IMR-90 (cell line): ENCODE measurements around the gene MIPEP. TPM values are rescaled to one million over a fixed set of nuclear protein-coding genes. Genes with fewer than 3 reads are reported as not detected.

Experiments
- ATAC-seq: fragments of 200-7000 bp; cut with Tn5 transposase; 2 replicates; pipeline ENCODE4 v1.9.1; 2020; ENCODE audit warnings: low read depth, mild to moderate bottlenecking, moderate library complexity
- BruUV-seq: library from RNA; stranded (reverse); fragments of 400-500 nt; replicated peaks from 2 replicates; lab custom pipeline; 2021; lab: Mats Ljungman, UMichigan
- CTCF ChIA-PET: fragments of 300-600 bp; formaldehyde crosslinking; extraction: SDS; loops from one replicate; lab custom pipeline; 2021; ENCODE audit warnings: antibody characterized with exemption; lab: Yijun Ruan, JAX
- POLR2A ChIA-PET: fragments of 300-600 bp; sonication (Branson Sonifier 250); formaldehyde crosslinking; loops from one replicate; lab custom pipeline; 2022; ENCODE audit warnings: antibody characterized with exemption; ENCODE audit not compliant: unreplicated experiment; lab: Charles Lee
- DNase-seq: peaks from one replicate; pipeline ENCODE4 v3.0.0; 2013
- H2AFZ ChIP-seq: replicated peaks from 2 replicates; pipeline ENCODE3; 2013; ENCODE audit warnings: low read length, mild to moderate bottlenecking; ENCODE audit not compliant: poor library complexity
- H2AK5ac ChIP-seq: 2 replicates; pipeline ENCODE4 v1.6.1; 2013; ENCODE audit warnings: low read depth, low read length, inconsistent platforms
- H2AK9ac ChIP-seq: replicated peaks from 2 replicates; pipeline ENCODE3; 2013; ENCODE audit warnings: mild to moderate bottlenecking, low read depth, low read length, moderate library complexity; ENCODE audit not compliant: poor library complexity
- H2BK120ac ChIP-seq: 2 replicates; pipeline ENCODE4 v1.6.1; 2013; ENCODE audit warnings: low read depth, low read length, inconsistent platforms
- H2BK15ac ChIP-seq: 3 replicates; pipeline ENCODE4 v1.6.1; 2013; ENCODE audit warnings: low read depth, low read length, inconsistent platforms
- H2BK20ac ChIP-seq: 2 replicates; pipeline ENCODE4 v1.6.1; 2013; ENCODE audit warnings: low read depth, mild to moderate bottlenecking, inconsistent platforms, low read length, moderate library complexity
- H2BK5ac ChIP-seq: 2 replicates; pipeline ENCODE4 v1.6.1; 2013; ENCODE audit warnings: mild to moderate bottlenecking, low read depth, low read length, inconsistent platforms; ENCODE audit not compliant: poor library complexity, severe bottlenecking
- H3K14ac ChIP-seq: replicated peaks from 2 replicates; pipeline ENCODE4 v1.6.1; 2013; ENCODE audit warnings: low read depth, low read length, inconsistent platforms
- H3K18ac ChIP-seq: 2 replicates; pipeline ENCODE4 v1.6.1; 2013; ENCODE audit warnings: low read depth, low read length, control low read depth
- H3K23ac ChIP-seq: 2 replicates; pipeline ENCODE4 v1.6.1; 2013; ENCODE audit warnings: low read depth, low read length, inconsistent platforms
- H3K27ac ChIP-seq: 2 replicates; pipeline ENCODE4 v1.5.1; 2013; ENCODE audit warnings: mild to moderate bottlenecking, control low read depth, low read length; ENCODE audit not compliant: insufficient read depth
- H3K27me3 ChIP-seq: 2 replicates; pipeline ENCODE4 v1.6.1; 2013; ENCODE audit warnings: low read length; ENCODE audit not compliant: control insufficient read depth, insufficient read depth
- H3K36me3 ChIP-seq: 2 replicates; pipeline ENCODE4 v1.6.1; 2013; ENCODE audit warnings: low read length, mixed read lengths; ENCODE audit not compliant: control insufficient read depth, insufficient read depth
- H3K4ac ChIP-seq: 2 replicates; pipeline ENCODE4 v1.6.1; 2013; ENCODE audit warnings: low read depth, low read length, inconsistent platforms
- H3K4me1 ChIP-seq: 2 replicates; pipeline ENCODE4 v1.6.1; 2013; ENCODE audit warnings: low read length, mixed read lengths; ENCODE audit not compliant: control insufficient read depth, insufficient read depth
- H3K4me2 ChIP-seq: 2 replicates; pipeline ENCODE4 v1.6.1; 2013; ENCODE audit warnings: low read depth, mild to moderate bottlenecking, control low read depth, low read length, moderate library complexity
- H3K4me3 ChIP-seq: 2 replicates; pipeline ENCODE4 v1.5.1; 2013; ENCODE audit warnings: low read depth, mild to moderate bottlenecking, control low read depth, low read length, moderate library complexity; ENCODE audit not compliant: insufficient read depth
- H3K56ac ChIP-seq: 2 replicates; pipeline ENCODE4 v1.6.1; 2013; ENCODE audit warnings: low read length, inconsistent platforms; ENCODE audit not compliant: insufficient read depth; ENCODE audit errors: extremely low read depth
- H3K79me1 ChIP-seq, 2 experiments: 2 replicates each; pipeline ENCODE4 v1.6.1; 2013; ENCODE audit warnings: low read length in 2 of 2, inconsistent platforms in 1 of 2, low read depth in 1 of 2
- H3K9ac ChIP-seq: 2 replicates; pipeline ENCODE4 v1.6.1; 2013; ENCODE audit warnings: low read depth, low read length, control low read depth
- H3K9me1 ChIP-seq: 2 replicates; pipeline ENCODE4 v1.6.1; 2013; ENCODE audit warnings: low read length, inconsistent platforms; ENCODE audit not compliant: insufficient read depth
- H3K9me3 ChIP-seq: 2 replicates; pipeline ENCODE4 v1.6.1; 2013; ENCODE audit warnings: low read length; ENCODE audit not compliant: control insufficient read depth, insufficient read depth
- H4K20me1 ChIP-seq: 2 replicates; pipeline ENCODE4 v1.6.1; 2013; ENCODE audit warnings: low read length, inconsistent platforms; ENCODE audit not compliant: insufficient read depth
- H4K5ac ChIP-seq: 2 replicates; pipeline ENCODE4 v1.6.1; 2013; ENCODE audit warnings: mild to moderate bottlenecking, low read depth, low read length, control low read depth
- H4K8ac ChIP-seq, 2 experiments: 2 replicates each; pipeline ENCODE4 v1.6.1; 2013; ENCODE audit warnings: low read depth in 2 of 2, low read length in 2 of 2, control low read depth in 1 of 2, inconsistent platforms in 1 of 2
- H4K91ac ChIP-seq: 2 replicates; pipeline ENCODE4 v1.6.1; 2013; ENCODE audit warnings: low read depth, low read length, inconsistent platforms; ENCODE audit not compliant: insufficient read depth
- RAD21 ChIP-seq: IDR thresholded peaks from 2 replicates; pipeline ENCODE4 v1.6.1; 2012; ENCODE audit warnings: low read length, improper control_type of control experiment
- WGBS, 2 experiments: methylation state at CpG; one replicate each; pipeline versions ENCODE4 v1.1.5 to v1.1.7; 2013; ENCODE audit warnings: missing lambda C conversion rate in 2 of 2; ENCODE audit not compliant: insufficient read length in 1 of 2; ENCODE audit errors: extremely low coverage in 2 of 2; 5-methylcytosine and 5-hydroxymethylcytosine counted together
- dilution Hi-C: fragments of 300-500 bp; cut with HindIII; formaldehyde crosslinking; loops from one replicate; pipeline ENCODE4 v1.14.3; 2018; ENCODE audit warnings: low sequenced_read_pairs; ENCODE audit not compliant: unreplicated experiment
- in situ Hi-C: fragments of 300-500 bp; cut with MboI; formaldehyde crosslinking; loops from 3 replicates; pipeline ENCODE4 v1.14.3; 2019; ENCODE audit warnings: low sequenced_read_pairs, inconsistent platforms, mixed read lengths
- intact Hi-C: fragments of 100-400 bp; cut with micrococcal nuclease; formaldehyde crosslinking; loops from 2 replicates; pipeline ENCODE4 v1.10.0; 2022
- polyA plus RNA-seq, 3 experiments: library from polyadenylated mRNA; depleted of rRNA; stranded (reverse); fragments of >200 nt; gene quantifications; 2 replicates each; pipeline ENCODE4 v1.2.3, GENCODE V29; 2012; ENCODE audit warnings: low replicate concordance in 1 of 3
- total RNA-seq: library from RNA; depleted of rRNA; stranded (reverse); fragments of >200 nt; gene quantifications from 2 replicates; pipeline ENCODE4 v1.2.3, GENCODE V29; 2012

Gene MIPEP
- total and polyA plus RNA-seq, 2 of the 4 experiments (the other 2 are of a cell fraction): 15.0 to 21.5 TPM

GRCh38 chr13:23789576-23790346, 99.4 kb downstream of the MIPEP start:
- no peak for ATAC-seq
- peaks cover 28% of the 10 kb centered on the region for H3K4me1 ChIP-seq
- H3K9me3 ChIP-seq: no peaks in the 10 kb centered on the region
- H4K91ac ChIP-seq: peak overlapping the region; percentile 72
- TF ChIP-seq RAD21: no peak
- H2BK20ac ChIP-seq: peak overlapping the region; percentile 88
- in situ Hi-C loops (no loop called here), dilution Hi-C loops (no loop called here), intact Hi-C loops (loop anchor here (5.0 to 10.0 kb wide), 2 partner anchors 117 to 415 kb away; no protein-coding TSS in a partner anchor)
- peak overlapping the region; percentile 83 for H2AK5ac ChIP-seq
- H3K9ac ChIP-seq: no peak overlapping the region
- no peaks in the 10 kb centered on the region for H4K20me1 ChIP-seq
- no peaks in the 10 kb centered on the region for H3K27me3 ChIP-seq
- no peak overlapping the region for H3K4me3 ChIP-seq
- peaks cover 0 to 8% of the 10 kb centered on the region in 2 experiments; a peak in 2 of 4 replicates for H3K79me1 ChIP-seq
- DNase-seq: no peak
- no peak overlapping the region for H2AFZ ChIP-seq
- no peak overlapping the region for H3K56ac ChIP-seq
- ChIA-PET CTCF (interaction anchor here (1.0 to 1.4 kb wide), 5 partner anchors 18 to 323 kb away, joined by 3 to 4 read pairs (median 3); no protein-coding TSS in a partner anchor), POLR2A (interaction anchor here (0.6 kb wide), 1 partner anchor 122 kb away, joined by 5 read pairs; no protein-coding TSS in a partner anchor)
- H3K9me1 ChIP-seq: peaks cover 10% of the 10 kb centered on the region
- H3K27ac ChIP-seq: peak overlapping the region; percentile 80; the same call in 1 of the 2 replicates
- no TSS peak for BruUV-seq
- H3K36me3 ChIP-seq: peaks cover 6% of the 10 kb centered on the region; the same call in 1 of the 2 replicates
- H4K5ac ChIP-seq: peak overlapping the region; percentile 96
- H2BK5ac ChIP-seq: peak overlapping the region; percentile 88
- peak overlapping the region; percentile 39 for H3K4ac ChIP-seq
- no peak overlapping the region for H3K4me2 ChIP-seq
- H2BK15ac ChIP-seq: peak overlapping the region; percentile 50
- no peak overlapping the region for H2AK9ac ChIP-seq
- H4K8ac ChIP-seq: peak overlapping the region; percentile 41 to 80; a peak in 3 of 4 replicates
- peak overlapping the region; percentile 53 for H3K14ac ChIP-seq
- no peak overlapping the region for H3K23ac ChIP-seq
- WGBS, 2 experiments: 86% methylated on average over 3 of the region's 10 CpGs; no CpG with 5 or more reads in 1 of the 2 experiments
- H3K18ac ChIP-seq: peak overlapping the region; percentile 93
- peak overlapping the region; percentile 94 for H2BK120ac ChIP-seq
